ENCODE data around the gene PCK1.

Gene PCK1

GRCh38 chr20:57608516-57608915 is 47.6 kb downstream of the PCK1 start:
- DNase-seq, result no peak

- no peak for DNase-seq
These were observed 48.4 kb downstream of the PCK1 start for GRCh38 chr20:57609086-57609841.

GRCh38 chr20:57609842-57610167 is 48.9 kb downstream of the PCK1 start:
- DNase-seq, result no peak

- no peak for DNase-seq
These were observed 49.5 kb downstream of the PCK1 start for GRCh38 chr20:57610261-57610952.

GRCh38 chr20:57611586-57612311 is 50.8 kb downstream of the PCK1 start:
- DNase-seq, result no peak

- DNase-seq, result no peak
These were observed 51.5 kb downstream of the PCK1 start for GRCh38 chr20:57612436-57612835.

- DNase-seq, result no peak
These were observed 52.0 kb downstream of the PCK1 start for GRCh38 chr20:57612916-57613315.

- DNase-seq, result no peak
These were observed 52.6 kb downstream of the PCK1 start for GRCh38 chr20:57613481-57613921.

- no peak for DNase-seq
These were observed 53.9 kb downstream of the PCK1 start for GRCh38 chr20:57614490-57615444.

- DNase-seq, result no peak
These were observed 54.5 kb downstream of the PCK1 start for GRCh38 chr20:57615445-57615811.

- DNase-seq, result no peak
These were observed 55.4 kb downstream of the PCK1 start for GRCh38 chr20:57616143-57616951.

- no peak for DNase-seq
These were observed 56.3 kb downstream of the PCK1 start for GRCh38 chr20:57617079-57617795.
